ENCODE measurements around the gene ORMDL3.

DNA sequence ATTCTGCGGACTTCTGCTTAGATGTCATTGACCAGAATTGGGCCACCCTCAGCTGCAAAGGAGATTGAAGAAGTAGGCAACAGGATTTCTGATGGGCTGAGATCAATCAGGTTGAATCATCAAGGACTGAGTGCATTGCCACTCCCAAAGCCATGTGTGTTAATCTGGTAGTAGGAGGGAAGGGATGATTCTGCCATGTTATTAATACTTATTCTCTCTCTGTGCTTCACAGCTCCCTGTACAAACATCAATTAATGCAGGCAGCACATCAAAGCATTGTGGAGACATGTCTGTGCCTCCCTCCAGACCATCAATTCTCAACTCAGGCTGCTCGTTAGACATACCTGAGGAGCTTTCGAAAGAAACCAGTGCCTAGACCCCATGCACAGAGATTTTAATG is 11.7 kb upstream of the ORMDL3 start:
- no peak for TF ChIP-seq MAX (IDR thresholded peaks at IDR 0.05; ENCODE audit: low read depth, low read length)
- no peak for TF ChIP-seq ZZZ3 (IDR thresholded peaks at IDR 0.05; ENCODE audit: control insufficient read depth, insufficient read length, low read depth)
- no peak for TF ChIP-seq ESRRA (IDR thresholded peaks at IDR 0.05; ENCODE audit: low read length)
- no peak for TF ChIP-seq BMI1 (IDR thresholded peaks at IDR 0.05; ENCODE audit: borderline replicate concordance)
- TF ChIP-seq, protein P1, sequence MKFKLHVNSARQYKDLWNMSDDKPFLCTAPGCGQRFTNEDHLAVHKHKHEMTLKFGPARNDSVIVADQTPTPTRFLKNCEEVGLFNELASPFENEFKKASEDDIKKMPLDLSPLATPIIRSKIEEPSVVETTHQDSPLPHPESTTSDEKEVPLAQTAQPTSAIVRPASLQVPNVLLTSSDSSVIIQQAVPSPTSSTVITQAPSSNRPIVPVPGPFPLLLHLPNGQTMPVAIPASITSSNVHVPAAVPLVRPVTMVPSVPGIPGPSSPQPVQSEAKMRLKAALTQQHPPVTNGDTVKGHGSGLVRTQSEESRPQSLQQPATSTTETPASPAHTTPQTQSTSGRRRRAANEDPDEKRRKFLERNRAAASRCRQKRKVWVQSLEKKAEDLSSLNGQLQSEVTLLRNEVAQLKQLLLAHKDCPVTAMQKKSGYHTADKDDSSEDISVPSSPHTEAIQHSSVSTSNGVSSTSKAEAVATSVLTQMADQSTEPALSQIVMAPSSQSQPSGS (IDR thresholded peaks at IDR 0.05; ENCODE audit: low read length): no peak
- TF ChIP-seq CTCF (IDR thresholded peaks at IDR 0.05 in 2 of 3, conservative IDR thresholded peaks at IDR 0.05 in 1 of 3; ENCODE audit: control insufficient read depth in 2 of 3, extremely low read depth in 1 of 3, insufficient read depth in 1 of 3, low read depth in 3 of 3, low read length in 3 of 3): no peak
- TF ChIP-seq POLR2AphosphoS2 (IDR thresholded peaks at IDR 0.05; ENCODE audit: low read depth, low read length): no peak
- TF ChIP-seq ZNF274 (IDR thresholded peaks at IDR 0.05; ENCODE audit: insufficient read depth, insufficient read length): no peak
- TF ChIP-seq RCOR1 (conservative IDR thresholded peaks at IDR 0.05; ENCODE audit: low read depth, low read length): no peak
- TF ChIP-seq NFYB (IDR thresholded peaks at IDR 0.05; ENCODE audit: insufficient read depth, low read depth, low read length): no peak

Measured in GM12878 (cell line).